ENCODE data around the gene ADAMTSL1. TPM values are rescaled to one million over a fixed set of nuclear protein-coding genes. Genes with fewer than 3 reads are reported as not detected.

The ADAMTSL1 gene
- total RNA-seq, 2 experiments from 2014 or later = not detected

GRCh38 chr9:18739641-18740318 is 265.8 kb downstream of the ADAMTSL1 start:
- peaks cover 2% of the 10 kb centered on the region for H3K27me3 Mint-ChIP-seq
- ATAC-seq (ENCODE audit: low read depth) = no peak
- H3K4me1 Mint-ChIP-seq = no peaks in the 10 kb centered on the region

GRCh38 chr9:18741359-18741758 is 267.4 kb downstream of the ADAMTSL1 start:
- H3K4me1 Mint-ChIP-seq = no peaks in the 10 kb centered on the region
- no peaks in the 10 kb centered on the region for H3K27me3 Mint-ChIP-seq
- no peak for ATAC-seq (ENCODE audit: low read depth)
- DNase-seq = no peak
- H3K4me3 Mint-ChIP-seq = no peak overlapping the region
- no peaks in the 10 kb centered on the region for H3K9me3 Mint-ChIP-seq
- no peaks in the 10 kb centered on the region for H3K36me3 Mint-ChIP-seq
- POLR2A ChIA-PET = no interaction called here
- no peak overlapping the region for H3K27ac Mint-ChIP-seq

More at GRCh38 chr9:18739641-18740318, 265.8 kb downstream of the ADAMTSL1 start:
- no peak for DNase-seq
- H3K4me3 Mint-ChIP-seq = no peak overlapping the region
- no peaks in the 10 kb centered on the region for H3K9me3 Mint-ChIP-seq
- POLR2A ChIA-PET = no interaction called here
- no peak overlapping the region for H3K27ac Mint-ChIP-seq
- H3K36me3 Mint-ChIP-seq = no peaks in the 10 kb centered on the region

- H3K27me3 Mint-ChIP-seq = no peaks in the 10 kb centered on the region
- no peak overlapping the region for H3K4me3 Mint-ChIP-seq
- no peaks in the 10 kb centered on the region for H3K36me3 Mint-ChIP-seq
- no peaks in the 10 kb centered on the region for H3K4me1 Mint-ChIP-seq
- no peak for ATAC-seq (ENCODE audit: low read depth)
- POLR2A ChIA-PET = no interaction called here
- H3K9me3 Mint-ChIP-seq = no peaks in the 10 kb centered on the region
- DNase-seq = no peak
- no peak overlapping the region for H3K27ac Mint-ChIP-seq
Observed at GRCh38 chr9:18741945-18742344, 268.0 kb downstream of the ADAMTSL1 start.

- Mint-ChIP-seq H3K4me3 (no peak overlapping the region), H3K4me1 (no peaks in the 10 kb centered on the region), H3K9me3 (no peaks in the 10 kb centered on the region), H3K27me3 (no peaks in the 10 kb centered on the region), H3K27ac (no peak overlapping the region), H3K36me3 (no peaks in the 10 kb centered on the region)
- DNase-seq (no peak), ATAC-seq (ENCODE audit: low read depth) (no peak)
- POLR2A ChIA-PET = no interaction called here
Observed at GRCh38 chr9:18743421-18743820, 269.5 kb downstream of the ADAMTSL1 start.

- no peak overlapping the region for H3K27ac Mint-ChIP-seq
- no peaks in the 10 kb centered on the region for H3K27me3 Mint-ChIP-seq
- H3K4me1 Mint-ChIP-seq = no peaks in the 10 kb centered on the region
- H3K9me3 Mint-ChIP-seq = no peaks in the 10 kb centered on the region
- DNase-seq (no peak), ATAC-seq (ENCODE audit: low read depth) (no peak)
- no peak overlapping the region for H3K4me3 Mint-ChIP-seq
- no peaks in the 10 kb centered on the region for H3K36me3 Mint-ChIP-seq
- POLR2A ChIA-PET = no interaction called here
Observed at GRCh38 chr9:18743971-18744370, 270.0 kb downstream of the ADAMTSL1 start.

GRCh38 chr9:18745710-18746109 is 271.8 kb downstream of the ADAMTSL1 start:
- H3K27ac Mint-ChIP-seq = no peak overlapping the region
- no peaks in the 10 kb centered on the region for H3K27me3 Mint-ChIP-seq
- no peaks in the 10 kb centered on the region for H3K4me1 Mint-ChIP-seq
- no peak overlapping the region for H3K4me3 Mint-ChIP-seq
- POLR2A ChIA-PET = no interaction called here
- DNase-seq (no peak), ATAC-seq (ENCODE audit: low read depth) (no peak)
- H3K9me3 Mint-ChIP-seq = no peaks in the 10 kb centered on the region
- no peaks in the 10 kb centered on the region for H3K36me3 Mint-ChIP-seq

GRCh38 chr9:18746631-18747030 is 272.7 kb downstream of the ADAMTSL1 start:
- POLR2A ChIA-PET = no interaction called here
- Mint-ChIP-seq H3K9me3 (no peaks in the 10 kb centered on the region), H3K27me3 (no peaks in the 10 kb centered on the region), H3K4me1 (no peaks in the 10 kb centered on the region), H3K4me3 (no peak overlapping the region), H3K36me3 (no peaks in the 10 kb centered on the region), H3K27ac (no peak overlapping the region)
- ATAC-seq (ENCODE audit: low read depth) (no peak), DNase-seq (no peak)

- ATAC-seq (ENCODE audit: low read depth) (no peak), DNase-seq (no peak)
- POLR2A ChIA-PET = no interaction called here
- H3K27me3 Mint-ChIP-seq = no peaks in the 10 kb centered on the region
- H3K4me3 Mint-ChIP-seq = no peak overlapping the region
- no peaks in the 10 kb centered on the region for H3K36me3 Mint-ChIP-seq
- no peak overlapping the region for H3K27ac Mint-ChIP-seq
- H3K9me3 Mint-ChIP-seq = no peaks in the 10 kb centered on the region
- no peaks in the 10 kb centered on the region for H3K4me1 Mint-ChIP-seq
Observed at GRCh38 chr9:18747595-18747994, 273.6 kb downstream of the ADAMTSL1 start.

- Mint-ChIP-seq H3K36me3 (no peaks in the 10 kb centered on the region), H3K9me3 (no peaks in the 10 kb centered on the region), H3K4me1 (no peaks in the 10 kb centered on the region), H3K27ac (no peak overlapping the region), H3K4me3 (no peak overlapping the region), H3K27me3 (no peaks in the 10 kb centered on the region)
- no peak for DNase-seq
- POLR2A ChIA-PET = no interaction called here
- no peak for ATAC-seq (ENCODE audit: low read depth)
Observed at GRCh38 chr9:18748251-18748701, 274.3 kb downstream of the ADAMTSL1 start.

GRCh38 chr9:18749711-18750110 is 275.8 kb downstream of the ADAMTSL1 start:
- H3K27ac Mint-ChIP-seq = no peak overlapping the region

GRCh38 chr9:18753904-18754303 is 280.0 kb downstream of the ADAMTSL1 start:
- no peak overlapping the region for H3K4me3 Mint-ChIP-seq
- H3K27ac Mint-ChIP-seq = no peak overlapping the region
- peaks cover 3% of the 10 kb centered on the region for H3K27me3 Mint-ChIP-seq
- H3K9me3 Mint-ChIP-seq = no peaks in the 10 kb centered on the region
- H3K36me3 Mint-ChIP-seq = no peaks in the 10 kb centered on the region
- no peak for DNase-seq
- POLR2A ChIA-PET = no interaction called here
- no peak for ATAC-seq (ENCODE audit: low read depth)
- no peaks in the 10 kb centered on the region for H3K4me1 Mint-ChIP-seq

More at GRCh38 chr9:18749711-18750110, 275.8 kb downstream of the ADAMTSL1 start:
- POLR2A ChIA-PET = no interaction called here
- Mint-ChIP-seq H3K4me3 (no peak overlapping the region), H3K27me3 (no peaks in the 10 kb centered on the region), H3K4me1 (no peaks in the 10 kb centered on the region), H3K36me3 (no peaks in the 10 kb centered on the region), H3K9me3 (no peaks in the 10 kb centered on the region)
- DNase-seq = no peak
- no peak for ATAC-seq (ENCODE audit: low read depth)

GRCh38 chr9:18754537-18754936 is 280.6 kb downstream of the ADAMTSL1 start:
- H3K27ac Mint-ChIP-seq = no peak overlapping the region
- DNase-seq (no peak), ATAC-seq (ENCODE audit: low read depth) (no peak)
- no peaks in the 10 kb centered on the region for H3K36me3 Mint-ChIP-seq
- H3K9me3 Mint-ChIP-seq = no peaks in the 10 kb centered on the region
- POLR2A ChIA-PET = no interaction called here
- peaks cover 3% of the 10 kb centered on the region for H3K27me3 Mint-ChIP-seq
- no peaks in the 10 kb centered on the region for H3K4me1 Mint-ChIP-seq
- no peak overlapping the region for H3K4me3 Mint-ChIP-seq

- Mint-ChIP-seq H3K4me1 (no peaks in the 10 kb centered on the region), H3K36me3 (no peaks in the 10 kb centered on the region), H3K27ac (no peak overlapping the region), H3K9me3 (no peaks in the 10 kb centered on the region), H3K27me3 (peaks cover 6% of the 10 kb centered on the region), H3K4me3 (no peak overlapping the region)
- no peak for DNase-seq
- no peak for ATAC-seq (ENCODE audit: low read depth)
- POLR2A ChIA-PET = no interaction called here
Observed at GRCh38 chr9:18755263-18755662, 281.3 kb downstream of the ADAMTSL1 start.

- H3K27me3 Mint-ChIP-seq = peaks cover 6% of the 10 kb centered on the region
- H3K4me3 Mint-ChIP-seq = no peak overlapping the region
- DNase-seq (no peak), ATAC-seq (ENCODE audit: low read depth) (no peak)
- no peaks in the 10 kb centered on the region for H3K4me1 Mint-ChIP-seq
- H3K36me3 Mint-ChIP-seq = no peaks in the 10 kb centered on the region
- POLR2A ChIA-PET = no interaction called here
- no peaks in the 10 kb centered on the region for H3K9me3 Mint-ChIP-seq
- H3K27ac Mint-ChIP-seq = no peak overlapping the region
Observed at GRCh38 chr9:18756712-18757125, 282.8 kb downstream of the ADAMTSL1 start.

GRCh38 chr9:18759827-18760226 is 285.9 kb downstream of the ADAMTSL1 start:
- H3K27me3 Mint-ChIP-seq = peaks cover 12% of the 10 kb centered on the region
- DNase-seq = no peak
- POLR2A ChIA-PET = no interaction called here
- no peaks in the 10 kb centered on the region for H3K4me1 Mint-ChIP-seq
- no peaks in the 10 kb centered on the region for H3K9me3 Mint-ChIP-seq
- no peaks in the 10 kb centered on the region for H3K36me3 Mint-ChIP-seq
- no peak for ATAC-seq (ENCODE audit: low read depth)
- H3K4me3 Mint-ChIP-seq = no peak overlapping the region
- H3K27ac Mint-ChIP-seq = no peak overlapping the region

Data from activated naive CD8-positive, alpha-beta T cell treated with anti-CD3 and anti-CD28 coated beads, Interleukin-2, amount 10 ng/mL, durations not matched to agents 7 days and 5 days (primary cell).